HepG2 (cell line): ENCODE data around the gene PAN2. TPM values are rescaled to one million over a fixed set of nuclear protein-coding genes. Genes with fewer than 3 reads are reported as not detected.
A peak's percentile ranks its signal among the peaks of the same experiment; 100 is the strongest.

Source experiments
- ARID3A ChIP-seq: IDR thresholded peaks from 2 replicates; pipeline ENCODE4 v1.6.1; 2012; ENCODE audit warnings: low read depth, low read length, improper control_type of control experiment
- CBX2 ChIP-seq, 2 experiments: fragments of 200-600 bp in 1 of 2; sonication (generic); formaldehyde crosslinking in 1 of 2; IDR thresholded peaks; 2 replicates each; pipeline versions ENCODE4 v1.7.0 to v1.8.1; 2018 to 2022; ENCODE audit warnings: low read depth in 2 of 2, low read length in 1 of 2, mild to moderate bottlenecking in 1 of 2, missing genetic modification reagents in 1 of 2
- FOXO1 ChIP-seq: sonication (generic); formaldehyde crosslinking; IDR thresholded peaks from 2 replicates; pipeline ENCODE4 v1.4.0; 2020; ENCODE audit warnings: missing genetic modification reagents
- FOXP1 ChIP-seq, 2 experiments: fragments of 450-650 bp in 1 of 2; IDR thresholded peaks; 2 replicates each; pipeline ENCODE4 v1.6.1; 2017 to 2018; ENCODE audit warnings: antibody characterized with exemption in 1 of 2
- HDAC1 ChIP-seq: sonication (generic); formaldehyde crosslinking; IDR thresholded peaks from 2 replicates; pipeline ENCODE4 v1.5.1; 2020; ENCODE audit warnings: mild to moderate bottlenecking, missing genetic modification reagents
- HNF4G ChIP-seq, 2 experiments: sonication (generic) in 1 of 2; formaldehyde crosslinking in 1 of 2; IDR thresholded peaks; 2 replicates each; pipeline versions ENCODE4 v1.4.0 to v1.6.1; 2011 to 2020; ENCODE audit warnings: borderline replicate concordance in 2 of 2, low read depth in 2 of 2, mild to moderate bottlenecking in 2 of 2, low read length in 1 of 2, missing genetic modification reagents in 1 of 2, moderate library complexity in 1 of 2
- HOXA3 ChIP-seq: sonication (generic); formaldehyde crosslinking; IDR thresholded peaks from 2 replicates; pipeline ENCODE4 v1.5.0; 2020; ENCODE audit warnings: missing genetic modification reagents
- KDM3A ChIP-seq: IDR thresholded peaks from 2 replicates; pipeline ENCODE4 v1.6.1; 2018; ENCODE audit warnings: low read depth, missing compliant biosample characterization
- LCORL ChIP-seq, 2 experiments: fragments of 450-650 bp in 1 of 2; sonication (generic) in 1 of 2; formaldehyde crosslinking in 1 of 2; IDR thresholded peaks; 2 replicates each; pipeline versions ENCODE4 v1.5.0 to v1.6.1; 2017 to 2020; ENCODE audit warnings: antibody characterized with exemption in 1 of 2, missing genetic modification reagents in 1 of 2
- MIER3 ChIP-seq: IDR thresholded peaks from 2 replicates; pipeline ENCODE4 v1.6.1; 2016; ENCODE audit warnings: missing compliant biosample characterization, borderline replicate concordance
- NONO ChIP-seq, 2 experiments: fragments of 450-650 bp in 1 of 2; sonication (generic) in 1 of 2; formaldehyde crosslinking in 1 of 2; IDR thresholded peaks in 1 of 2; conservative IDR thresholded peaks in 1 of 2; 2 replicates each; pipeline versions ENCODE4 v1.6.1 to v1.8.0; 2017 to 2022; ENCODE audit warnings: mild to moderate bottlenecking in 1 of 2, missing genetic modification reagents in 1 of 2, moderate library complexity in 1 of 2
- NR2F1 ChIP-seq, 2 experiments: fragments of 450-650 bp in 1 of 2; formaldehyde crosslinking in 1 of 2; IDR thresholded peaks; 2 replicates each; pipeline versions ENCODE4 v1.5.0 to v1.6.1; 2016 to 2020; ENCODE audit warnings: mild to moderate bottlenecking in 1 of 2, missing compliant biosample characterization in 1 of 2, missing genetic modification reagents in 1 of 2, moderate library complexity in 1 of 2
- NR2F2 ChIP-seq: IDR thresholded peaks from 2 replicates; pipeline ENCODE4 v1.6.1; 2012; ENCODE audit warnings: low read depth, inconsistent platforms, borderline replicate concordance
- SAP130 ChIP-seq: IDR thresholded peaks from 2 replicates; pipeline ENCODE4 v1.6.1; 2016; ENCODE audit warnings: low read depth
- TAF1 ChIP-seq: sonication (generic); formaldehyde crosslinking; IDR thresholded peaks from 2 replicates; pipeline ENCODE4 v1.4.0; 2020; ENCODE audit warnings: missing genetic modification reagents
- ZNF121 ChIP-seq: sonication (generic); formaldehyde crosslinking; IDR thresholded peaks from 2 replicates; pipeline ENCODE4 v1.5.0; 2020; ENCODE audit warnings: mild to moderate bottlenecking, missing genetic modification reagents
- ZNF430 ChIP-seq: sonication (generic); formaldehyde crosslinking; IDR thresholded peaks from 2 replicates; pipeline ENCODE4 v1.9.0; 2021; ENCODE audit warnings: mild to moderate bottlenecking, missing genetic modification reagents
- ZNF557 ChIP-seq: sonication (generic); formaldehyde crosslinking; IDR thresholded peaks from 2 replicates; pipeline ENCODE4 v1.4.0; 2020; ENCODE audit warnings: missing genetic modification reagents
- ZNF644 ChIP-seq: IDR thresholded peaks from 2 replicates; pipeline ENCODE4 v1.6.1; 2016; ENCODE audit warnings: low read depth
- ZNF792 ChIP-seq: IDR thresholded peaks from 2 replicates; pipeline ENCODE4 v1.6.1; 2016
- ZNF850 ChIP-seq: sonication (generic); formaldehyde crosslinking; conservative IDR thresholded peaks from 2 replicates; pipeline ENCODE4 v1.9.0; 2021; ENCODE audit warnings: mild to moderate bottlenecking, missing genetic modification reagents
- polyA plus RNA-seq, 8 experiments: library from polyadenylated mRNA; depleted of rRNA in 3 of 8; stranded (reverse) in 7 of 8; unstranded in 1 of 8; fragments of >200 nt; fragmentation: Illumina TruSeq in 4 of 8; extraction: Trizol in 4 of 8; gene quantifications; 2 replicates each; pipeline versions ENCODE4 v1.2.1 to v1.2.3, GENCODE V29; 2011 to 2016; ENCODE audit warnings: low read depth in 4 of 8, missing spikeins in 1 of 8, mixed read lengths in 1 of 8; ENCODE audit not compliant: insufficient read depth in 1 of 8
- total RNA-seq, 5 experiments: library from RNA; depleted of rRNA; stranded (reverse); fragments of >200 nt; fragmentation: Illumina TruSeq; extraction: Trizol; gene quantifications; 2 replicates each; pipeline ENCODE4 v1.2.3, GENCODE V29; 2016; ENCODE audit warnings: low read depth in 1 of 5
- TF ChIP-seq, protein P1 (sequence below): sonication (generic); formaldehyde crosslinking; IDR thresholded peaks from 2 replicates; pipeline ENCODE4 v1.4.0; 2020; ENCODE audit warnings: missing genetic modification reagents
- TF ChIP-seq, protein P2 (sequence below): IDR thresholded peaks from 2 replicates; pipeline ENCODE4 v1.6.1; 2016

PAN2 gene
- total and polyA plus RNA-seq, 2 of the 13 experiments (the other 11 are each of a cell fraction or from before 2014, with no cell fraction given), result 27.2 to 61.1 TPM

DNA sequence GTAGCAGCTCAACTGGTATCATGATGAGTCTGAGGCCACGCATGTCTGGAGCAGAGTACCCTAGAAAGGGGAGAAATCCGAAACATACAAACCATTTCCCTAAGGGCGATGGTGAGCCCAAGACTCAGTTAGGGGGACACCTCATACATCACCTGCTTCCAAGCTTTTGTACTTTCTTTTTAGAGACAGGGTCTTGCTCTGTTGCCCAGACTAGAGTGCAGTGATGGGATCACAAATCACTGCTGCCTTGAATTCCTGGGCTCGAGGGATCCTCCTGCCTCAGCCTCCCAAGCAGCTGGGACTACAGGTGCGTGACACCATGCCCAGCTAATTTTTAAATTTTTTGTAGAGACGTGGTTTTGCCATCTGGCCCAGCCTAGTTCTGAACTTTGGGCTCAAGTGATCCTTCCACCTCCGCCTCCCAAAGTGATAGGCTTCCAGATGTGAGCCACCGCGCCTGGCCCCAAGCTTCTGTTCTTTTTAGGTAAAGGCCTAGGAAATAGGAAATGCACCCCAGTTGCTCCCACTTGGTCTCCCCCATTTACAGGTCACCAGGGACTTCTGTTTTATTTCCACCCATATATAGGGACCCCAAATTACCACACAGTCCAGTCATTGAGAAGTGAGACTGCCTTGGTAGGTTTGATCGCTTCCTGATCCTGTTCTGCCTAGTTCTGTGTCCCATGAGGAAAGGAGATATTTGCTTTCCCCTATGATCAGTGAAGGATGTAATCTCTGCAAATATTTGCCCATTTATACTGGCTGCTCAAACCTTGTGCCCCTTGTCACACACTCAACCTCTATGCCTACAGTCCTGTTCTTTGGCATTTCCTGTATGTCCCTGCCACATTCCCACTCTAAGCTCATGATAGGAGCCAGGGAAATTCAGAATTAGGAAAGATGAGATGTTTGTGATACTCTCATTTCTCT is 28.6 kb upstream of the PAN2 start, which contains the start of gene APOF (continued):
- TF ChIP-seq LCORL (IDR thresholded peaks at IDR 0.05) (no peak), LCORL (CRISPR knock-in tag; IDR thresholded peaks at IDR 0.05) (peak; percentile 77; the same call in 1 of the 2 replicates), ZNF644 (CRISPR knock-in tag) (no peak), NR2F1 (CRISPR knock-in tag; IDR thresholded peaks at IDR 0.05) (no peak), ZNF557 (CRISPR knock-in tag) (no peak), NONO (IDR thresholded peaks at IDR 0.05) (no peak), NONO (CRISPR knock-in tag; conservative IDR thresholded peaks at IDR 0.05) (0 out of 2 replicates have a peak, but pooled peaks have one; percentile 53), FOXO1 (CRISPR knock-in tag) (peak; percentile 62), FOXP1 (IDR thresholded peaks at IDR 0.05) (no peak), FOXP1 (CRISPR knock-in tag; IDR thresholded peaks at IDR 0.05) (peak; percentile 39; the same call in 1 of the 2 replicates), ZNF430 (CRISPR knock-in tag) (no peak; the same call in 1 of the 2 replicates), KDM3A (CRISPR knock-in tag) (0 out of 2 replicates have a peak, but pooled peaks have one; percentile 19), TAF1 (no peak), HOXA3 (CRISPR knock-in tag) (peak; percentile 53; the same call in 1 of the 2 replicates), ZNF850 (CRISPR knock-in tag) (no peak), ZNF792 (peak; percentile 30; the same call in 1 of the 2 replicates), HDAC1 (CRISPR knock-in tag) (peak; percentile 30; the same call in 1 of the 2 replicates), MIER3 (peak; percentile 69; the same call in 1 of the 2 replicates), NR2F2 (peak; percentile 43; the same call in 1 of the 2 replicates), HNF4G (IDR thresholded peaks at IDR 0.05; ENCODE audit: borderline replicate concordance, low read depth, low read length) (peak; percentile 47; the same call in 1 of the 2 replicates), HNF4G (CRISPR knock-in tag; IDR thresholded peaks at IDR 0.05; ENCODE audit: borderline replicate concordance, low read depth) (0 out of 2 replicates have a peak, but pooled peaks have one; percentile 28), ZNF121 (peak; percentile 91), SAP130 (CRISPR knock-in tag) (peak; percentile 73), CBX2 (IDR thresholded peaks at IDR 0.05; ENCODE audit: low read depth, low read length) (no peak), CBX2 (CRISPR knock-in tag; IDR thresholded peaks at IDR 0.05; ENCODE audit: low read depth) (no peak), ARID3A (peak; percentile 63)
- TF ChIP-seq, protein P1, sequence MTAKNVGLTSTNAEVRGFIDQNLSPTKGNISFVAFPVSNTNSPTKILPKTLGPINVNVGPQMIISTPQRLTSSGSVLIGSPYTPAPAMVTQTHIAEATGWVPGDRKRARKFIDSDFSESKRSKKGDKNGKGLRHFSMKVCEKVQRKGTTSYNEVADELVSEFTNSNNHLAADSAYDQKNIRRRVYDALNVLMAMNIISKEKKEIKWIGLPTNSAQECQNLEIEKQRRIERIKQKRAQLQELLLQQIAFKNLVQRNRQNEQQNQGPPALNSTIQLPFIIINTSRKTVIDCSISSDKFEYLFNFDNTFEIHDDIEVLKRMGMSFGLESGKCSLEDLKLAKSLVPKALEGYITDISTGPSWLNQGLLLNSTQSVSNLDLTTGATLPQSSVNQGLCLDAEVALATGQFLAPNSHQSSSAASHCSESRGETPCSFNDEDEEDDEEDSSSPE, result no peak
- TF ChIP-seq, protein P2, sequence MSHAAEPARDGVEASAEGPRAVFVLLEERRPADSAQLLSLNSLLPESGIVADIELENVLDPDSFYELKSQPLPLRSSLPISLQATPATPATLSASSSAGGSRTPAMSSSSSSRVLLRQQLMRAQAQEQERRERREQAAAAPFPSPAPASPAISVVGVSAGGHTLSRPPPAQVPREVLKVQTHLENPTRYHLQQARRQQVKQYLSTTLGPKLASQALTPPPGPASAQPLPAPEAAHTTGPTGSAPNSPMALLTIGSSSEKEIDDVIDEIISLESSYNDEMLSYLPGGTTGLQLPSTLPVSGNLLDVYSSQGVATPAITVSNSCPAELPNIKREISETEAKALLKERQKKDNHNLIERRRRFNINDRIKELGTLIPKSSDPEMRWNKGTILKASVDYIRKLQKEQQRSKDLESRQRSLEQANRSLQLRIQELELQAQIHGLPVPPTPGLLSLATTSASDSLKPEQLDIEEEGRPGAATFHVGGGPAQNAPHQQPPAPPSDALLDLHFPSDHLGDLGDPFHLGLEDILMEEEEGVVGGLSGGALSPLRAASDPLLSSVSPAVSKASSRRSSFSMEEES (CRISPR knock-in tag), result peak; percentile 57; the same call in 1 of the 2 replicates
